GM20431 (cell line): ENCODE data around the gene MYH7.

Experiments used
- in situ Hi-C: fragments of 300-500 bp; cut with MseI, MboI; formaldehyde crosslinking; loops from one replicate; pipeline ENCODE4 v1.15.0; 2020; ENCODE audit warnings: low sequenced_read_pairs; ENCODE audit not compliant: unreplicated experiment

MYH7 gene

DNA sequence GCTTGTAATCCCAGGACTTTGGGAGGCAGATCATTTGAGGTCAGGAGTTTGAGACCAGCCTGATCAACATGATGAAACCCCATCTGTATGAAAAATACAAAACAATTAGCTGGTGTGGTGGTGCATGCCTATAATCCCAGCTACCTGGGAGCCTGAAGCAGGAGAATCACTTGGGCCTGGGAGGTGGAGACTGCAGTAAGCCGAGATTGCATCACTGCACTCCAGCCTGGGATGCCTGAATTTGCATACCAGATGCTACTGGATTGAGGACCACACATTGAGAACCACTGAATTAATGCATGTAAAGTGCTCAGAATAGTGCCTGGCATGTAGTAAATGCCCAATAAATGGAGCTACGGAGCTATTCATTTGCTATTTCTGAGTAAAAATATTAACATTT is 14.9 kb upstream of the MYH7 start:
- in situ Hi-C loops: no loop called here

DNA sequence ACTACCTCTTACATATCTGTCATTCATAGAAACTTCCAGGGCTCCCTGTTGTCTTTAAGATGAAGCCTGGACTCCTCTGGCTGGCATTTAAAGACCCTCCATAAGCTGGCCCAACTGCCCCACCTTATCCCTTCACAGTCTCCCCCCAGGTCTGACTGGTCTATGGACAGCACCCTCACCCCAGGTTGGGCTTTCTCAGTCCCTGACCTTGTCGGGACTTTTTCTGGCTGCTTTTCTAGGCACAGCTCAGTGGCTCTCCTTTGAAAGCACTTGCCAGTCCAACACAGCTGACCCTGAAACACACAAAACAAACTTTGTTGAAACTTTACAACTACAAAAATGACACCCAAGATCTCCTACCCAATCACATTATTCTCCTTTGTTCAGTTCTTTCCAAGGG is 13.9 kb upstream of the MYH7 start:
- in situ Hi-C loops: no loop called here

DNA sequence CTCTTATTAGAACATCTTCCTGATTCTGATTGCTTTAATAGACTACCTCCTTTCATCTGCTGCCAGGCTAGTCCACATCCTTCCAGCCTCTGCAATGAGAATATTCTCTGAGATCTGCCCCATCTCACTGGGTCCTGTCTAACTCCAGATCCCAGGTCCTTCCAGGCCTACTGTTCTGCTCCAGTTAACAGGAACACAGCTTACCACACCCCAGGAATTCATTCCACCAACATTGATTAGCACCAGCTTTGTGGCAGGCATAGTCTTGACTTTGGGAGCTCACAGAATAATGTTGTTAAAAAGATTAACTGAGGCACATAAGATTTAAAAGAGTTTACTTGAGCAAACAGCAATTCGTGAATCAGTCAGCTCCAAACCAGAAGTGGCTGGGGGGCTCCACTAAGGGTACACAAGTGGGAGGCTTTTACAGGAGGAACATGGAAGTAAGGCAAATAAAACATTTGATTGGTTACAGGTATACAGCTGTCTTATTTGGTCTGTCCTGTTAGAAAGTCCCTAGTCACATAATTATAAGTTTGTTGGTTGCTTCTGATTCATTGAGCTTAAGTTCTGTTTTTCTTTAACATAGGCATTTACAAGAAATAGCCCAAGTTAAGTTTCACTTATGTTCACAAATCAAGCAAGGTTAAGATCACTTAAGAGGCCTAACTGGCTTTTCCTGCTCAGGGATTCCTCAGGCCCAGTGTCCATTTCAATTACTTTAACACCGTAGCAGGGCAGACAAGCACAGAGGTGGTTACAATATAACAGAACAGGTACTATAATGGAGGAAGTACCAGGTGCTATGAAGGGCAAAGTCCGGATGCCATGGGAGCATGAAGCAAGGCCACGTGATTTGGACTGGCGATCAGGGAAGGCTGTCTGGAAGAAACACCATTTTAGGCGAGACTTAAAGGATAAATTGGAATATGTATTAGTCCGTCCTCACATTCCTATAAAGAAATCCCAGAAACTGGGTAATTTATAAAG is 12.2 kb upstream of the MYH7 start:
- in situ Hi-C loops: no loop called here

DNA sequence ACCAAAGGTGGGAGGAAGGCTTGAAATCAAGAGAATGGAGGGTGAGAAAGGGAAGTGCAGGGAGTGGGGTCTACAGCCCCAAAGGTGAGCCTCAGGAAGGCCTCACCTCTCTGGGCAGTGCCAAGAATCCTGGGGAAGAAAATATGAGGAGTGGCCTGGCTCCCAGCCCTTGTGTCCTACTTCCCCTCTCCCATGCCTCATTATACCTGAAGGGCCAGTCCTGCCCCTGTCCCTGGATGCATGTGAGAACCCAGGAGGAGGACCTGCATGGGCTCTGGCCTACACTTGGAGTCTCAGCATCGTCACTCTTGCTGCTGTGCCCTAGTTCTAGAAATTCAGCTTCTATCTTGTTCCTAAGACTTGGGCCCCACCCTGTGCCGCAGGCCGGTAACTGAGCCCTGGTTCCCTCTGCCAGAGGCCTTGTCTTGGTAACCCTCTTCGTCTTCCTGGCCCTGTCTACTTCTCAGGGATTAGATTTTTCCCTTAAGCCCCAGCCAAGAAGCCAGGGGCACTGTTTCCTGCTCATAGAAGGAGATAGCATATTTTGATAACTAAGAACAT is 10.9 kb upstream of the MYH7 start:
- in situ Hi-C loops: no loop called here

DNA sequence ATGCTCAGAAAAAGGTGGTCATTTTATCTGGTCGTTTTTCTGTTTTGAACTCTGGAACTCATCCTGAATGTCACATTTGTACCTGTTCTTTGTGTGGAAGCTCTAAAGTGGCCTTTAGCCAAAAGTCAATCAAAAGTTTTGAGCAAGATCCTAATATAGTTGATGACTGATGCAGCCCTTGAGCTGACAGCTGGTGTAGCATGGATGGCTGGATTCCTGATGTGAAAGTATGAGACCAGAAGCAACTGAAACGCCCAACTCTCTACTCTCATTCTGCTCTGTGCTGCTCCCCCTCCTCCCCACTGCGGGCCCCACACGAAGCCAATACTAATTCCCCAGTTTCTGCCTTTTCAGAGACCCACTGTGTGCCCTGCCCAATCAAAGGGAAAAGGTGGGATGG is 10.3 kb upstream of the MYH7 start:
- in situ Hi-C loops: no loop called here

DNA sequence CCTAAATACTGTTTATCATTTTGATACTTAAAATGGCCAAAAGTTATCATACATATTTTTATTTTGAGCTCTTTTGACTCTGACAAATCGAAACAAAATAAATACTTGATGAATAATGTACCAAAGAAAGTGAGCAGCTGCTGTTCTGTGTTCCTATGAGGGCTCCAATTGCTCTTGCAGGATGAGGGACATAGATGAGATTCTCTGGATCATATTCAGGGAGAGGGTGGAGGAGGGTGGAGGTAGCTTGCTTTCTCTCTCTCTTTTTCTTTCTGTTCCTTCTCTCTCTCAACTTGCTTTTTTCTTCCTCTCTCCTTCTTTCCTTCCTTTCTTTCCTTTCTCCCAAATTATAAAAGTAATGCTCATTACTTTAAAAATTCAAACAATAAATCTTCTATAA is 8.9 kb upstream of the MYH7 start:
- in situ Hi-C loops: no loop called here

DNA sequence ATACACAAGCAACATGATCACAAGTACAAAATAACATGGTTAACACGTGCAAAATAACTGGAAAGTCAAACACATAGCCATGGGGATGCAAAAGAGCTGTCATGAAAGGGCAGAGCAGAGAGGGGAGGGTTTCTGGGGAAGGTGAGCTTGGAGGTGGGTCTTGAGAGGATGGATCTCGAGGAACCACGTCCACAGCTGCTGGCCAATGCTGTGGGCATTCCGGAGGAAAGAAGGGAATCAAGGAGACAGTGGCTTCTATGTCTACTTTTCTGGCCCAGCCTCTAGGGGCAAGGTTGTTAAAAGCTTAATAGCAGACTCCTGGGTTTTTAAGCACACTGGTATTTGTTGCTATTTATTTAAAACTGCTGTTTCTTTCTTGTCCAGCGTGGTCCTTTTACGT is 8.4 kb upstream of the MYH7 start:
- in situ Hi-C loops: no loop called here

DNA sequence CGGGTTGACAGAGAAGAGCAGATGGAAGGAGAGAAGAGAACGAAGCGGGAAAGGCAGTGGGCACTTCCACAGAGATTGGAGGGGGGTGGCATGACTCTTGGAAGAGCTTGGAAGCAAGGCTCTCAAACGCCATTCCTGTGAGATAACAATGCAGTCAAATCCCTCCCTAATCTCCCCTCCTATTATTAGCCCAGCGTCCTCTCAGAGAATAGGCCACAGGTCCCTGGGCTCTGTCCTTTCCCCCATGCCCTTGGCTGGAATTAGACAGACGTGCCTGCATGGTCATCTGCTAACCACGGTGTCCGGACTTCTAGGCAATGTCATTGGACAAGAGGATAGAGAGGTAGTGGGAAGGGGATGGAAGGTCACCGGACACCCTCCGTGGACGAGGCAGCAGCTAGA is 8.0 kb upstream of the MYH7 start:
- in situ Hi-C loops: no loop called here

DNA sequence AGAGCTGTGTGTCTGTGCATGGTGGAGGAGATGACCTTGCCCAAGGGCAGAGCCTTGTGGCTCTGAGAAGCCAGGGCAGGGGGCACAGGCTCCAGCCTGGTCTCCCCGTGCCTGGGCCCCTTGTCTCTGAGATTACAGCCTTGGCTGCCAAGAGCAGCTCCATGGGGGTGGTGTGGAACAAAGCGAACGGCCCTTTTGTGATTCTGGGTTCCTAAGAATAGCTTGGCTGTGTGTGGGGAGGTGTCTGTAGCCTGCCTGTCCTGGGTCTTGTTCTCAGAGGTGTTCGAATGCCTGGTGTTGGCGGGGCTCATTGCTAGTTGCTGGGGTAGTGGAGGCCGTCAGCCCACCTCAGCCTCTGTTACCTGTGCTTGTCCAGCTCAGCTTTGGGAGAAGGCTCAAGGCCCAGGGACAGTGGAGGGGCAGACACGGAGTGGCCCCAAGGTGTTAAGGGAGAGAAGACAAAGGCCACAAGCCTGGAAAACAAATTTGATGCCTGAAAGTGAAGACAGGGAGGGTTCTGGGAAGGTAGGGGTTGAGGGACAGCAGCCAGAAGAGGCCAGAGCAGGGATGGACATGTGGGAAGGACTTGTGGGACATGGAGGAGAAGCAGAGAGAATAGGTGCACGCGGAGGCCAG is 7.4 kb upstream of the MYH7 start:
- in situ Hi-C loops: no loop called here

DNA sequence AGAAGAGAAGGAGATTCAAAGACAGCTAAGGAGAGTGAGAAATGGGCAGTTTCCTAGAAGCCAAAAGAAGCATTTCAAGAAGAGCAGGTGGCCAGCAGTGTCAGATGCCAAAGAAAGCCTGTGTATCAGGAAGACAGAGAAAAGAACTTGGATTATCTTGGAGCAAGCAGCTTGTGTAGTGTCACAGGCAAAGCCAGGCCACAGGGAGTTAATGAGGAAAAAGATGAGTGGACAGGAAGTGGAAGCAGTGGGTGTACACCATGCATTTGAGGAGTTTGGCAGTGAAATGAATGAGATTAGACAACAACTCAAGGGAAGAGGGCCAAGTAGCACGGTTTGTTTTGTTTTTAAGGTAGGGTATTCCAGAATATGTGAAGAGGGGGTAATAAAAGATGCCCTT is 5.6 kb upstream of the MYH7 start:
- in situ Hi-C loops: no loop called here

DNA sequence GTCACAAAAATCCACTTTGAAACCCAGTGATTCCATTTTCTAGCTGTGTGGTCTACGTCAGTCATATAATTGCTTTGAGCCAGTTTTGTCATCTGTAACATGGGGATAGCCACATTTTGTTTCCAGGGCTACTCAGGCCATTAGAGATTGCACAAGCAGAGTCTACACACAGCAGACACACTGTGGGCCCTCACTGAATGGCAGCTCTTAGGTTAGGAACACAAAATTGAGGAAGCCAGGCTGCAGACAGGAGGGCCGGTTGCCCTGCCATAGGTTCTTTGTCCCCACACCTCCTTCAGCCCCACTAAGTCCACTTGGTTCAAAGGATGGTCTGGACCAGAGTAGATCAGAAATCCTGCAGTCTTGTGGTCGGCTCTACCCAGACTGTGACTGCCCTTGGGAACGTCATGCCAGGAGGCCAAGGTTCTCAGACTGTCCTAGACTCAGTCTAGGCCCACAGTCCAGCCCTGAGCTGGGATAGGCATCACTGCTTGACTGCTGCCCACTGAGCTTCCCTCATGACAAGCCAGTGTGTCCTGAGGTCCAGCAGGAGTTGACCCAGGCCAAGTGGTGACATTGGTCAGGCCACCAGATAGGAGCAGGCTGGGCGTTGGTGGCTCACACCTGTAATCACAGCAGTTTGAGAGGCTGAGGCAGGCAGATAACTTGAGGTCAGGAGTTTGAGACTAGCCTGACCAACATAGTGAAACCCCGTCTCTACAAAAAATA is 3.8 kb upstream of the MYH7 start:
- in situ Hi-C loops: no loop called here

DNA sequence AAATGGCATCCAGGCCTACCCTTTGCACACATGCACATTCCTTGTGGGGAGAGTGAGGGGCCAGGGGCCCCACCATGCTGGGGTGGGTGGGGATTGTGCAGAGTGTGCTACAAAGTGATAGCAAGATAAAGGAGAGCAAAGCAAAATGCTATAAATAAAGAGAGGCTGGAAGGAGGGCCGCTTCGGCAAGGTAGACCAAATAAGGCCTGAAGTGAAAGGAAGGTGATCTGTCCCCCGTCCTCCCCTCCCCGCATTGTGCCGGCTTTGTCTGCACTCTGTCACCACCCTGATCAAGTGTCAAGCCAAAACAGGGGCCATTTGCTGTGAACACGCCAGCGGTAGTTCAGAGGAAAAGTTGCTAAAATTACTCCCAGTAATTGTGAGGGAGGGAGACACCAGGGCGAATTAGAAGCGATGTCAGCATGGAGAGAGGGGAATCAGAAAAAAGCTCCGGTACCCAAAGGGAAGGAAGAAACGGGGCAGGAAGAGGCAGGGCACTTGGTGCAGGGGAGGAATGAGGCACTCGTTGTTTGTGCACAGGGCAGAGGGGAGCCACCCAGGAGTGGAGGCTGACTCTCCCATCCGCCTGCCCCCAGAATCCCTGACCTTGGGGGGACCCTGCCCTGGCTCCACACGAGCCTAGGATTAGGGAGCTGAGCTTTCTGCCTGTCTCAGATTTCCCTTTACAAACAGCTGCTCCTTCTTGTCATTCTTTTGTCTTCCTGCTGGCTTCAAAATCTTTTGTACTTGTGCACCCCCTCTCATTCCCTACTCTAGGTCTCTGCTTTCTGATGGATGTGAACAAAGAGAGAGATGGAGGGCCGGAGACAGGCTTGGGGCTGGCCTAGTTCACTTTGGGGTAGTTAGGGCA is 2.9 kb upstream of the MYH7 start:
- in situ Hi-C loops: no loop called here

DNA sequence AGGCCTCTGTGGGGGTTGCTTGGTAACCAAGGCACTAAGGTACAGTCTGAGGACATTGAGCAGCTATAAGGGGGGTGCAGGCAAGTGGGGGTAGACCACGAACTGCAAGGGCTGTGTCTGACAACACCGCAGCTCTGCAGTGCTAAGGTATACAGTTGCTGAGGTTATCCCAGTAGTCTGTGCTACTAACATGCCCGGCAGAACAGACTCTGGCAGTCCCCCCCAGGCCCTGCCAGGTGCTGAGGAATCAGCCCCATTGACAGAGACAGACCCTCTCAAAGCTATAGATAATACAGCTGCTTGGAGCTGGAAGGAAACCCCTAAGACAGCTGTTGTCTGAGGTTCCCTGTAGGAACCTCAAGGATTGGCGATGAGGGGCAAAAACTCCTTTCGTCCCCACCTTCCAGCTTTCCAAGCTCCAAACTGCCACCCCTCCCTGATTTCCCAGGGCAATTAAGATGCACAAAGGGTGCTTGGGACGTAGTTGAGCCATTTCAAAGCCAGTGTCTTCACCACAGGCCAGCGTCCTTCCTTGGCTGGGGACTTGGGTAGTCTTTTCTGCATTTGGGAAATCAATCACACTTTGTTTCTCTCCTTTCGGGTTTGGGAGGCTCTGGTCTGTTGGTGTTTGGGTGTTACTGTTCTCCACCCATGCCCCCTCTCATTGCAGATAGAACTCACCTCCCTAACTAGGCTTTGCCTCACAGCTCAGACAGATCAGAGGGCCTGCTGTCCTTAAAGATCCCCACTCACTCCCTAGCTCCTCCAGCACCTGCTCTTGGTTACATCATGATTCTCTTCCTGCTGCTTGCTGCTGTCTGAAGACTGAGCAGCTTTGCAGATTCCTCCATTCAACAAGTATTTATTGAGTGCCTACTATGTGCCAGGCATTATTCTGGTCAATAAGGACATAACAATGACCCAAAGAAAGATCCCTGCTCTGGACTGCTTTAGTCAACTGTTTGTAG is 2.0 kb upstream of the MYH7 start:
- in situ Hi-C loops: no loop called here

DNA sequence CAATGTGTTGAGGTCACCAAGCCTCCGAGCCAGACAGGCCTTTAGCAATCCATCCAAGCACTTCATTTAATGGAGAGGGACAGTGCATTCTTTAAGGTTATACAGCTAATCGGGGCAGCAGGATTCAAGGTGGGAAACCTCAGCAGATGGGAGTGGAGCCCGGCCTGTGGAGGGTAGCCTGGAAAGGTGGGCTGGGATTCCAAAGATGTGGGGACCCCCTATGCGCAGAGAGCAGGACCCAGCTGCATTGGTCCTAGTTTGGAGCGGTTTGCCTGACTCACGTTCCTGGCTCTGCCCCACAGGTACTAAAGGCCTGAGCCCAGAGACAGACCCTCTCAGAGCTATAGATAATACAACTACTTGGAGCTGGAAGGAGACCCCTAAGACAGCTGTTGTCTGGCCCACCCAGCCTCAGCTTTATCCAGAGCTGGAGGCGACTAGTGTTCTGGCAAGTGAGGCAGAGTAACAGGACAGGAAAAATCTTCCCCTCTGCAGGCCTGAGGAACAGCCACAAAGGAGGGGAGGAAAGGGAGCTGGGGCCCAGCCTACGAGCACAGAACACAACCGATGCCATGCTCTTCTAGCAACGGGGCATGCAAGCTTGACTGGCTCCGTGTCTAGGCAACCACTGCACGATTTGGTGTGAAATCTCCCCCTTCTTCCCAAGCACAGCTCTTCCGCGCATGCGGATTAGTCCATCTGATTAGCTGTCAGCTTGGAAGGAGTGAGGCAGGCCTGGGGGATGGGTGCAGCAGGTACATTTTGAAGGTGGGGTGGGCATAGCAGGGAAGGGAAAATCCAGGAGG is 1.1 kb upstream of the MYH7 start:
- in situ Hi-C loops: no loop called here

DNA sequence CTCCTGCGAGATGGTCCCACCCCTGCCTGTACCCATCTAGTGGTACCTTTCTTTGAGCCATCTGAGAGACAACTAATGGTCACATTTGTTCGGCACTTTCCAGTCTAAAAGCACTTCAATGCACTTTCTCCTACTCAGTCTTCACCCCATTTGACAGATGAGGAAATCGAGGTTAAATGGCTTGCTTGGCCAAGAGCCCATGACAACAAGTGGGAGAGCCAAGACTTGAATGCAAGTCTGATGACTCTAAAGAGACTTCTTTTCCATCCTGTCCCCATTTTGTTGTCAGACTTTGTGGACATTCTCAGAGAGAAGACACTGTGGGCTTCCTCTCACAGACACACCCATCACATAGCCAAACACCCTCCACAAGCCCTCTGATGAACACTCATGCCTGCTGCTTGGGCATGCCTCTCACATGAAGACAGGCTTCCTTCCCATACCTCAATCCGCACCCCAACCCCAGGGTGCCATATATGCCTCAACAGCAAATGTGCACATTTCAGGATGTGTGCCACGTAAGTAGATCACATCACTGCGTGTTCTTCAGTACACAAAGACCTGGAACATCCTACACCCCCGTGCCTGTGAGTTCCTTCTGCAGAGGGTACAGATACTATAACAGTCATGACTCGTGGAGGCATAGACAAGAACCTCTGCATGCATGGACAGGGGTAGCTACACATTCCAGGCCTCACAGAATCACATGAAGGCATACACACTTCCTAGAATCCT is 805 bp downstream of the MYH7 start:
- in situ Hi-C loops: no loop called here

DNA sequence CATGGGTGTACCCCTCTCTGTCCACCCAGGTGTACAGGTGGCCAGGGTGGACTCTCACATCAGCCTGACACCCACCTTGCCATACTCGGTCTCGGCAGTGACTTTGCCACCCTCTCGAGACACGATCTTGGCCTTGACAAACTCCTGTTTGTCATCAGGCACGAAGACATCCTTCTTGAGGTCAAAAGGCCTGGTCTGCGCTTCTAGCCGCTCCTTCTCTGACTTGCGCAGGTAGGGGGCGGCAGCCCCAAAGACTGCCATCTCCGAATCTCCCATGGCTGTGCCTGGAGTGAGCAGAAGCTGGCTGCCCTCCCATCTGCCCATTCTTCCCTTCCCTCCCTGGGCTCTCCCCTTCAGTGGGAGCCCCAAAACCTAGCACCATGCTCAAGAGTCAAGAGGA is 2.0 kb downstream of the MYH7 start:
- in situ Hi-C loops: no loop called here

DNA sequence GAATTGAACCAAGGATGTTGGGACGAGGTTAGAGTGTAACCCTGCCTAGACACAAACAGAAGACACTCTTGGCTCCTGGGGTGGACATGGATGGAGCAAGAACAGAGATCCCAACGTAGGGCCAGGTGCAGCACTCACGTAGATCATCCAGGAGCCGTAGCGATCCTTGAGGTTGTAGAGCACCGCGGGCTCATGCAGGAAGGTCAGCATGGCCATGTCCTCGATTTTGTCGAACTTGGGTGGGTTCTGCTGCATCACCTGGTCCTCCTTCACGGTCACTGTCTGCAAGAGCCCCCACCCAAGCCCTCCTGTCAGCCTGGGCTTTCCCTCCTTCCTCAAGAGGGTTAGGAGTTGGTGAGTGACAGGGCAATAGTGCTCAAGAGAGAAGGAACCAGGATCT is 2.5 kb downstream of the MYH7 start:
- in situ Hi-C loops: no loop called here
